Epithelial cell of esophagus (primary cell): ENCODE data around the gene NPTX2.

Experiments used
- DNase-seq: peaks from one replicate; pipeline ENCODE4 v3.0.0; 2010; ENCODE audit warnings: low read depth
- H3K4me3 ChIP-seq: 2 replicates; pipeline ENCODE4 v1.5.1; 2011; ENCODE audit warnings: mild to moderate bottlenecking, low read length, control low read depth
- TF ChIP-seq, protein P1 (sequence below): IDR thresholded peaks from 2 replicates; pipeline ENCODE4 v1.5.1; 2011; ENCODE audit warnings: low read depth, mild to moderate bottlenecking, low read length, control low read depth, inconsistent platforms; ENCODE audit not compliant: insufficient read depth; ENCODE audit errors: missing control alignments

Gene NPTX2

DNA sequence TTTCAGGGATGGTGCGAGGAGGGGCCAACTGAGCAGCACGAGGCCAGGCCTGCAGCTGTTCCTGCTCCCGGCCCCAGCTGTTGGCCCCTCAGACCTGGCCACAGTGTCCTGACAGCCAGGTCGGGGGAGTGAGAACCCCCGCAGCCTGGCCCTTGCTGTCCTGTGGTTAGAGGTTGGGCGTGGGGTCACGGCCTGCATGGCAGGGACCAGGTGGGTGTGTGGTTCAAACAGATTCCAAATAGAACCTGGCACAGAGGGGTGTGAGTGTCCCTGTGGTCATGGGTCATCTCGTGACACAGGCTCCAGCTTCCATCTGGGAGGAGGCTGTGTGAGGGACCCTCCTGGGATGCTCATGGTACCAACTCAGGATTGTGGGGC, 10.3 kb downstream of the NPTX2 start:
- no peak for DNase-seq
- no peak overlapping the region for H3K4me3 ChIP-seq
- TF ChIP-seq, protein P1, sequence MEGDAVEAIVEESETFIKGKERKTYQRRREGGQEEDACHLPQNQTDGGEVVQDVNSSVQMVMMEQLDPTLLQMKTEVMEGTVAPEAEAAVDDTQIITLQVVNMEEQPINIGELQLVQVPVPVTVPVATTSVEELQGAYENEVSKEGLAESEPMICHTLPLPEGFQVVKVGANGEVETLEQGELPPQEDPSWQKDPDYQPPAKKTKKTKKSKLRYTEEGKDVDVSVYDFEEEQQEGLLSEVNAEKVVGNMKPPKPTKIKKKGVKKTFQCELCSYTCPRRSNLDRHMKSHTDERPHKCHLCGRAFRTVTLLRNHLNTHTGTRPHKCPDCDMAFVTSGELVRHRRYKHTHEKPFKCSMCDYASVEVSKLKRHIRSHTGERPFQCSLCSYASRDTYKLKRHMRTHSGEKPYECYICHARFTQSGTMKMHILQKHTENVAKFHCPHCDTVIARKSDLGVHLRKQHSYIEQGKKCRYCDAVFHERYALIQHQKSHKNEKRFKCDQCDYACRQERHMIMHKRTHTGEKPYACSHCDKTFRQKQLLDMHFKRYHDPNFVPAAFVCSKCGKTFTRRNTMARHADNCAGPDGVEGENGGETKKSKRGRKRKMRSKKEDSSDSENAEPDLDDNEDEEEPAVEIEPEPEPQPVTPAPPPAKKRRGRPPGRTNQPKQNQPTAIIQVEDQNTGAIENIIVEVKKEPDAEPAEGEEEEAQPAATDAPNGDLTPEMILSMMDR = no peak

DNA sequence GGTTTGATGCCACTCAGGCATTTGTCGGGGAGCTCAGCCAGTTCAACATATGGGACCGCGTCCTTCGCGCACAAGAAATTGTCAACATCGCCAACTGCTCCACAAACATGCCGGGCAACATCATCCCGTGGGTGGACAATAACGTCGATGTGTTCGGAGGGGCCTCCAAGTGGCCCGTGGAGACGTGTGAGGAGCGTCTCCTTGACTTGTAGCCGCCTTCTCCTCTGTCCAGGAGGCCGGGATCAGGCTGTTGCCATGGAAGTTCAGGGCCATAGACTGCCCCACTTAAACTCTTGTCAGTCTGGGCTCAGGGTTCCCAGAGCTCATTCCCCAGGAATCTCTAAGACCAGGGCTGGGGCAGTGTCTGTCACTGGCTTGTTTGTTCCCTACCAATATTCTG, 11.3 kb downstream of the NPTX2 start:
- DNase-seq = no peak
- TF ChIP-seq, protein P1 = no peak
- H3K4me3 ChIP-seq = no peak overlapping the region

DNA sequence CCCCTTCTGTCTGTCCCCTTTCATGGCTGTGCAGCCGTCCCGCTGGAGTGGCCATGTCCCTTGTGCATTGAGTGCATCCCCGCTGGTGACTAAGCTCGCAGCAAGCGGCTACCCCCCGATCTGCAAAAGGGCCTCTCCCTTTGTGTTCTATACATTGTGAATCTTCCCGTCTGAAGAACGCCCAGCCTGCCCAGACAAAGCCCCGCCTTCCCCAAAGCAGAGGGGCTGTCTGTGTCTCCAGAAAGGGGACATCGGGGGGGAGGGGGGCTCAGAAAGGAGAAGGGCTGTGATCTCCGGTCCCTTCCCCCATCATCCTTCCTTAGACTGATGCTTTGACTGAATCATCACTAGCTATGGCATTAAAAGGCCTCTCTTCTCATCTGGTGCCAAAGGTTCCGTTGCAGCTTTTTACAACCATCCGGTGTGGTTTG, 11.9 kb downstream of the NPTX2 start:
- no peak for DNase-seq
- H3K4me3 ChIP-seq = no peak overlapping the region
- TF ChIP-seq, protein P1 = no peak

DNA sequence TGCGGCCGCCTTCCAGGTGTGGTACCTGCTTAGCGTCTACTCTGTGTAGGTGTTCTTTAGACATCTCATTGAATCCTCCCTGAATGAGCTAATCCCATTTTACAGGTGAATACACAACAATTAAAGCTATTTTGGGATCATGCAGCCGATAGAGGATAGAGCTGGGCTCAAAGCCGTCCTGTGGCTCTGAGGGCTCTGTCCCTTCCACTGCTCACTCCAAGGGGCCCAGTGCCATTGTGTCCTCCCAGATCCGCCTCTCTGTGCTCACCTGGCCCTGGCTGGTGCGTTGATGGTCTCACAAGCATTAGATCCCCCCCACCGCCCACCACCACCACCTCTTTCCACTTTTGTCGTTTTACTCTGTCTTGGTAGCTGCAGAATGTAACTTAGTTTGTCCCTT, 13.1 kb downstream of the NPTX2 start:
- TF ChIP-seq, protein P1 = no peak
- DNase-seq = no peak
- H3K4me3 ChIP-seq = no peak overlapping the region

DNA sequence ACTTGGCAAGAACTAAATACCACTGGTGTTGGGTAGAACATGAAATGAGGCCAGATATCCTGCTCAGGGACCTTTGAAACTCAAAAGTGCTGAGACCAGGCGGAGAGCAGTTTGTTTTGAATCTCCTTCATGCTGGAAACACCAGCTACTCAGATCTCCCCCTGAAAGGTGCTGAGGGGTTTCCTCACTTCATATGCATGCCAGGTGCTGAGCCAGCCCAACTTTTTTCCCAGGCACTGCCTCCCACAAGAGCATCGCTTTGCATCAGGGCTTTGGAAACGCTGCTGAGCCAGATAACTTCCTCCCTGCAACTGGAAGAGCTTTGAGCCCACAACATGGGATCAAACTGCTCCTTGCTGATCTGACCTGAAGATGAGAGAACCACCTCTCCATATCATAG, 13.7 kb downstream of the NPTX2 start:
- no peak overlapping the region for H3K4me3 ChIP-seq
- no peak for DNase-seq
- TF ChIP-seq, protein P1 = no peak

DNA sequence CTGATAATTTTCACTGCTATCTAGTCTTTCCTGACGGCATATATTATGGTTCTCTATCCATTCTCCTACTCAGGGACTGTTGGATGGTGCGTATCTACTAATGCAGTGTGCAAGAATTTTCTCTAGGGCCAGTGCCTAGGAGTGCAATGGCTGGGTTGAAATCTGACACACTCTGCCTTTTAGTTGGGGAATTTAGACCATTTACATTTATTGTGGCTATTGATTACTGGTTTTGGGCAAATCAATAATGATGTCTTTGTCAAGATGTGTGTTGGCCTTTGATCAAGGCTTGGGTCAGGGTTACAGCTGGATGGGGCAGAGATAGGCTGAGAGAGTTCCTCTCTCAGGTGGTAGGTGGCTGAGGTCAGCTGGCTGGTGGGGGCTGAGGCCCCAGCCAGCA, 21.8 kb downstream of the NPTX2 start:
- TF ChIP-seq, protein P1 = no peak
- no peak overlapping the region for H3K4me3 ChIP-seq
- no peak for DNase-seq

DNA sequence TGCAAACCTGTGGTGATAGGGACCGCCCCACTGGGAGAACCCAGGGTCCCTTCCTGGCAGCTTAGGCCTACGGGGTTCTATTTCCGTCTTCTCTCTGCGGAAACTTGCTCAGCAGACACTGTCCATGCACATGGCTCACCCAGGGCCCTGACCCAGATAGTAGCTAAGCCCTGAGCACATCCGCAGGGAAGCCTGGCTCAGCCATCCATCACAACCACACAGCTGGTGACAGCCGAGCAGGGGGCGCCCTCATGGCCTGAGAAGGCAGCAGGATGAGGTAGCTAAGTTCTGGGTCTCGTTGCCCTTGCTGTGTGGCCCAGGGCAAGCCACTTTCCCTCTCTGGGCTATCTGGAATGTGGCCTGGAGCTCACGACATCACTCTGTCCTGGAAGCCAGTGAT, 23.3 kb downstream of the NPTX2 start:
- DNase-seq = no peak
- no peak overlapping the region for H3K4me3 ChIP-seq
- TF ChIP-seq, protein P1 = no peak
